ENCODE results near the gene G6PD.

G6PD gene

DNA sequence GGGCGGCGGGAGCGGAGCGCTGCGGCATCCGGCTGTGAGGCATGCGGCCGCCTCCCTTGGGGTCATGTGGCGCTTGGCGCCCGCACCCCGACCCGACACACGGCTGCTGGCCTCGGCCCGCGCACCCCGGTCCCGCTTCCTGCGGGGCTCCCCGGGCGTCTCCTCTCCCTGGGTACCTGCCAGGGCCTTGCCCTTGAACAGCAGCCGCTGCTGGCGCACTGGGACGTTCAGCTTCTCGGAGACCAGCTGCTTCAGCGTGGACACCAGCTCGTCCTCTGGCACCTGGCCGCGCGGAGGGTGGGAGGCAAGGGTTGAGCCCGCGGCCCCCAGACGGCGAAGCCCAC, 60.6 kb downstream of the G6PD start:
- DNase-seq = no peak

DNA sequence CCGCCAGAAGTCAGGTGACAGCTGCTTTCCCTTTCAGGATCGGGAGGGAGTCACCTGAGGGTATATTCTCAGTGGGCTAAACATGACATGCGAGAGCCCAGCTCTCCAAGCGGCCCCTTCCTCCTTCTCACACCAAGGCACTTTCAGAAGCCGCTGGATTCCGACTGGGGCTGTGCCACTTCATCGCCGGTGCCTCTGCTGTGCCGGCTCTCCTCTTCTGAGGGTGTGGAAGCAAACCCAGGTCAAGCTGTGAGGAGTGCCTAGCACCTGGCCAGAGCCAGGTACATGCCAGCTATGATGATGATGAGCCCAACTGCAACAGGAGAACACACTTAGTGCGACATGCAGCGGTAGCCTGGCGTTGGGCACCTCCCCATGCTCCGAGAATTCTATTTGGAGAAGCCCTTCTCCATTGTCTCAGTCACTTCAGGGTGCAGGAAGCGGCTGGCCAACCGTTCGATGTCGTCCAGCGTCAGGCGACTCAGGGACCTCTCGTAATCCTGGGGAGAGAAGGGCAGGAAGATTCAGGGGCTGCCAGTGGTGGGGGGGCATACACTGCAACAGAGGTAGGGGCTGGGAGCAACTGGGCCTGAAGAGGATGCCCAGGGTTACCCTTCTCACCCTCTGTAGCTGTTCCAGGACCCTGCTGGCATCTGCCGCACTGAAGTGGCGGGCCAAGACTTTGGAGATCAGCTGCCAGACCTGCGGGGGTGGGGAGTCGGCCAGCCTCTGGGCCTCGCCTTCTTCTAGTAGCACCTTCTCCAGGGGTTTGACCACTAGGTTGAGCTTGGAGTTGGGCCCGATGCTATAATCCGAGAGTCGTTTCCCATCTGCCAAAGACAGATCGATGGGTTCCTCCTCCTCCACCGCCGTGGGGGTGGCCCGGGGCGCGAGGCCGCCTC, 61.2 kb downstream of the G6PD start:
- DNase-seq = no peak

DNA sequence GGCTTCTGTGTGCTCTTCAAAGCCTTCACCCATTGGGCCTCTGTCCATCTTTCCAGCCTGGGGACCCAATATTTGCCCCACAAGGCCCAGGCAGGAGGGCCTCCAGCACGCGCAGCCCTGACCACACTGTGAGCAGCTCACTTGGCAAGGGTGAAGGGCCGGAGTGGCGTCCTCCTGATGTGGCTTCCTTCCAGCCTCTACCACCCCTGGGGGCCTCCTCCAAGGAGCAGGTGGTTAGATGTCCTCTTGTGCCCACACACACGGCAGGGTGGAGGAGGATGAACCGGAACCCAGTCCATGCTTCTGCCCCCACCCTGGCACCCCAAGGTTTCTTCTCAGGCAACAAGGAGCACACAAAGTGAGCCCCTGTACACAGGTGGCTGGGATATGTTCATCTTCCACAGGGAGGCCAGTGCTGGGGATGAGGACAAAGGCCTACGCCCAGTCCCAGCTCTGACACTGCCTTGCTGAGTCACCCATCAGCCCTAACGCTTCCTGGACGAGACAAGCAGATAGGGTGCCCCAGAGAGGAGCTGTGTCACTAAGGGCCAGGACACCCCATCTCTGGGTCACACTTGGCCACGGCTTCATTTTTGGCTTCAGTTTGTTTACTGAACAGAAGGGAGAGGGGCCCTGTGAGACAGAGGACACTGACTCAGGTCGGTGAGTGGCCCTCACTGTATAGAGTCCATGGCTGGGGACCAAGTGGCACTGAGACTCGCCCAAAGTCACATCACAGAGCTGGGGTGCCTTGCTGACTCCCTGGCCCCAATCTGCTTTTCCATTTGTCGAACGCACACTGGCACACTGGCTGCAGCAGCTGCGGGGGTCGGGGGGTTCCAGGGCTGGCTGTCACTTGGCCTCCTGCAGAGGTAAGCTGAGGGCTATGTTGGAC, 62.1 kb downstream of the G6PD start:
- DNase-seq = no peak

DNA sequence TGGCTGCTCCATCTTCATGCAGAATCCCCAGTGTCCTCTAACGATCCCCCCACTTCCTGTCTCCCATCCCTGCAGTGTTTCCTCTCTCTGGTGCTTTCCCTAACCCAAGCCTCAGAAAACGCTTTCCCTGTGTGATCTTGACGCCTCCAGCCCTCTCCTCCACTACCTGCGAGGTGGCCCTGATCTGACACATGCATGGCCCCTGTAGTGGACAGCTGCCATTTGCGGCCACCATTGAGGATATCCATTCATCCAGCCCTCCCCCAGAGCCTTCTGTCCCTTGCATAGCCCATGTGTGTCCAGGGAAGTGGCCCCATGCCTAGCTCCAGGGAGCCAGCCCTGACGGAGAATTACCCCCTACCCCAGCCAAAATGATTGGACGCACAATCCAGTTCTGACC, 63.3 kb downstream of the G6PD start:
- no peak for DNase-seq

DNA sequence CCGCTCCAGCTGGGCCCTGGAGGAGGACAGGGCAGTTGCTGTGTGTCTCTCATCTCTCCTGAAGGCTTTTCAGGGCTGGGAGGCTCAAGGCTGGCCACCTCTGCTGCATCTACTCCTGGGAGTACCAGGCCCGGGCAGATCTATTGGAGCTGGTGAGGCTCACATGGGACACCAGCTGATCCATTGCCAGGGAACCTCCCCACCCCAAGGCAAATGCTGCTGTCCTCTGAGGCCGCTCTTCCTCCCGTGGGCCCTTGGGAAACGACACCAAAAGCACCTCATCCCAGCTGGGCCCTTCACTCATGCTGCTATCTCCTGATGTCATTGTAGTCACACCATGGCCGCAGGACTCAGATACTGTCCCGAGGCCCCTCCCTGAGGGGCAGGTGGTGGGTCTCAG, 63.9 kb downstream of the G6PD start:
- no peak for DNase-seq

DNA sequence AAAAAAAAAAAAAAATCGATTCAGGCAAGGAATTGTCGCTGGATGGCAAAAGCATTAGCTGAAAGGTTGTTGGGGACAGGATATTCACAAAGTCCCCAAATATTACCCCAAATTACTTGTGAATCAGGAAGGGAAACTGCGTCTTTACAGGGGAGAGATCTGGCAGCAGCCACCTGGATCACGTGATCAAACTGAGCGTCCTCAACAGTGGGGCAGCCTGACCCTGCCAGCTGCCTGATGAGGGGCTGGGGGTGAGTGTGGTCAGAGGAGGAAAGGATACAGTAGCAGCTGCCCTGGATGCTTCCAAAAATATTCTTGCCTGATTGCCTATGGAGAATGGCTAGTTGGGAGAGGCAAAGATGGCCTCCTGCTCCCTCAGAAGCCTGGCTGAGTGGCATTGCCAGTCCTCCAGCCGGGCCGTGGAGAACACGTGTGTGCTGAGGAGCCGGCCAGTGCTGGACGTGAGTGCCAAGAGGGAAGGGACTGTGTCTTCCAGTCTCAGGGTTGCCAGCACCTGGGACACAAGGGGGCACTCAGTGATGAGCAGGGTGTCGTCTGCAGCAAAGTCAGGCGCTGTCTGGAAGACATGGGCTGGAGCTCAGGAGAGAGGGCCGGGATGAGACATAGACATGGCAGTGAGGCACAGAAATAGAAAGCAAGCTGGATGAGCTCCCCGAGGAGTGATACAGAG, 64.6 kb downstream of the G6PD start:
- DNase-seq = no peak
